Stimulated activated CD4-positive, alpha-beta T cell treated with anti-CD3 and anti-CD28 coated beads, Interleukin-15, amount 100 ng/mL, for 48 hours (primary cell): Measurements from ENCODE around the gene ACO2.
"Not testable (repeated sequence)": the region's sequence is repeated elsewhere in the genome, so short reads cannot be mapped to it uniquely, and the experiment has no call there.

Experiments used
- DNase-seq, 2 donors: peaks; one replicate each; pipeline ENCODE4 v3.0.0-alpha.2; 2020; ENCODE audit warnings: low read depth in 2 of 2

ACO2 gene

GRCh38 chr22:41568811-41569210 is 99.9 kb downstream of the ACO2 start:
- DNase-seq: no peak

- no peak for DNase-seq
Measured at GRCh38 chr22:41570221-41570620, 101.3 kb downstream of the ACO2 start.

- DNase-seq: no peak
Measured at GRCh38 chr22:41571786-41572185, 102.9 kb downstream of the ACO2 start.

GRCh38 chr22:41572305-41572704 is 103.4 kb downstream of the ACO2 start:
- not testable (repeated sequence) for DNase-seq

GRCh38 chr22:41573677-41574076 is 104.8 kb downstream of the ACO2 start:
- no peak for DNase-seq

- no peak for DNase-seq
Measured at GRCh38 chr22:41574847-41575381, 106.0 kb downstream of the ACO2 start.

- DNase-seq: no peak
Measured at GRCh38 chr22:41575533-41575932, 106.6 kb downstream of the ACO2 start.

- no peak for DNase-seq
Measured at GRCh38 chr22:41576877-41577276, 108.0 kb downstream of the ACO2 start.

GRCh38 chr22:41578114-41578513 is 109.2 kb downstream of the ACO2 start:
- DNase-seq: no peak
